GM12872 (cell line): ENCODE data around the gene CTIF.

Source experiments
- CTCF ChIP-seq: IDR thresholded peaks from 3 replicates; pipeline ENCODE4 v1.5.1; 2011; ENCODE audit warnings: low read depth, mild to moderate bottlenecking, low read length, moderate library complexity; ENCODE audit not compliant: insufficient read depth

Gene CTIF

DNA sequence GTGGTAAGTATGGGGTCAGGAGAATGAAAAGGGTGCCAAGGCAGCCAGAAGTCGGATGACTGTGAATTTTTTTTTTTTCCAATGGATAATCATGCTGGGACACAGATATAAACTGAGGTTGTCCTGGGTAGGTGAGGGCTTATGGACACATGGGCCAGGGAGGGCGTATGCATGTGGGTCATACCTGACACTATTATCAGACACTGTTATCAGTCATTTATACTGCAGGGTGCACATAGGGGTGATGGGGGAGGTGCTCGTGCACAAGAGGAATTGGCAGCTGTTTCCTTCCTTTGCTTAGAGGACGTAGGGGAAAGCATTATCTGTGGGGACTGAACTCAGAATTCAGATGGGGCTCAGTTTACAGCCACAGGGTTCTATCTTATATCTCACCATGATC lies 10.1 kb downstream of the CTIF start:
- no peak for TF ChIP-seq CTCF

DNA sequence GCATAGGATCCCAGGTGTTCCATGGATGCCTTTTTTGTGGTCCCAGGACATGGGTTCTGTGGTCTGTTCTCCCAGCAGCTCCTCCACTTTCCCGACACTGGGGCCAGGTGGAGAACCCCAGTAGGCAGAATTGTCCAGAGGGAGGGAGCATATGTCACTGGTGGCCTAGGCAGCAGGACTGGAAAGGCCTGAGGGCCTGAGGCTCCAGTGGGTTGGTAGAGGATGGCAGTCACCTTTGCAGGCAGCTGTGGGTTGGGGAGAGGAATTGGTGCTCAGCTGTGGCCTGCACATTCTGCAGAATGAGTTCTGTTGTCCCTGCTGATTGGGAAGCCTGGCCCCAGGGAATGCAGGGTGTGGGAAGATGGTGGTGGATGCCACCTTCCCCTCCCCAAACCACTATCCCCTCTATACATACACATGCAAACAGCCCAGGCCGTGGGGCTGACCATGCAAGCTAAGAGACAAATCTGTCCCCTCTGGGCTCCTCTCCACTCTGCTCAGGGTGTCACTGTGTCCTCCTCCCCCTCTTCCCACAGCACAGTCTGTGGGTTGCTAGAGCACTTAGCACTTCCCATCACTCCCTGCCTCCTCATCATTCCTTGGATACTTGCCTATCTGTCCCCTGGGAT lies 11.4 kb downstream of the CTIF start:
- no peak for TF ChIP-seq CTCF

DNA sequence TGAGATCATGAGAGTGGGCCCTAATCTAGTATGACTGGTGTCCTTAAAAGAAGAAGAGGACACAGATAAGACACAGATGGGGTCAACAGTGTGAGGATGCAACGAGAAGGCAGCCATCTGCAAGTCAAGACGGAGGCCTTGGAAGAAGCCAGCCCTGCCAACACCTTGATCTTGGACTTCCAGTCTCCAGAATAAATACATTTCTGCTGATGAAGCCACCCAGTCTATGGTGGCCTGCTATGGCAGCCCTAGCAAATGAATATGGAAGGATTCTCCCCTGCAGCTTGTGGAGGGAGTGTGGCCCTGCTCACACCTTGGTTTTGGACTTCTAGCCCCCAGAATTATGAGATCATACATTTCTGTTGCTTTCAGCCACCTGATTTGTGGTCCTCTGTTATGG lies 12.3 kb downstream of the CTIF start:
- TF ChIP-seq CTCF = no peak

GRCh38 chr18:48552130-48552529 lies 13.3 kb downstream of the CTIF start:
- TF ChIP-seq CTCF = no peak

- no peak for TF ChIP-seq CTCF
Measured at GRCh38 chr18:48553236-48553635, 14.4 kb downstream of the CTIF start.

DNA sequence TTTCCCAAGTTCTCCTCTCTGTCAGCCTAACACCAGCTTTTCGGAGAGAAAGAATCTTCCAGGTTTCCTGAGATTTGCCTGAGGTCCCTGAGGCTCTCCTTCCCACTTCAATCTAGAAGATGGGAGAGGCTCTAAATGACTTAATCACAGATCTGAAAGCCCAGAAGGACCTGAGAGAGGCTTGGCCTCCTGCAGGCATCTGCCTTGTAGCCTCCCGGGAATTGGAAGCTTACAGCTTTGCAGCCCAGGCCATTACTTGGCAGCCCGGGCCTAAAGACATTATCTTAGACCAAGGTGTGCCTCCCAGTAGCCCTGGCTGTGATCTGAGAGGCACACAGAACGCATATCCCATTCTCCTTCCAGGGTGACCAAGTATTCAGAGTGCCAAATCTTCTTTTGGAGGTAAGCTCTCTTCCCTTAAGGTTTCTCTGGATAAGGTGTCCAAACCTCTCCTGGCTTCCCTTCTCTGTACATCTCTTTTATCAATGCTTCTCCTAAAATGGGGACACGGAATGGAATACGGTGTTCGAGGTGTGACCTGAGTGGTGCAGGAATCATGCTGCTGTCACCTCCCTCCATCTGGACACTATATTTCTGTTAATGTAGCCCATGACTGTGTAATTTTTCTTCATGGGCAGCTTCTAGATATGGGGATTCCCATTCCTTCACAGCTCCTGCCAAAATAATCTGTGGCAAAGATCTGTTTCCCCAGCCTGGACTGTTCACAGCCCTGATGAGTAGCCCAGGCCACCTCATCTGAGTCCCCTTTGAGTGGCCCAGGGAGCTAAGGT lies 16.0 kb downstream of the CTIF start:
- no peak for TF ChIP-seq CTCF

- no peak for TF ChIP-seq CTCF
Measured at GRCh38 chr18:48555465-48555995, 16.7 kb downstream of the CTIF start.
